ENCODE measurements around the gene IL21.
A peak's percentile ranks its signal among the peaks of the same experiment; 100 is the strongest.

IL21 gene

DNA sequence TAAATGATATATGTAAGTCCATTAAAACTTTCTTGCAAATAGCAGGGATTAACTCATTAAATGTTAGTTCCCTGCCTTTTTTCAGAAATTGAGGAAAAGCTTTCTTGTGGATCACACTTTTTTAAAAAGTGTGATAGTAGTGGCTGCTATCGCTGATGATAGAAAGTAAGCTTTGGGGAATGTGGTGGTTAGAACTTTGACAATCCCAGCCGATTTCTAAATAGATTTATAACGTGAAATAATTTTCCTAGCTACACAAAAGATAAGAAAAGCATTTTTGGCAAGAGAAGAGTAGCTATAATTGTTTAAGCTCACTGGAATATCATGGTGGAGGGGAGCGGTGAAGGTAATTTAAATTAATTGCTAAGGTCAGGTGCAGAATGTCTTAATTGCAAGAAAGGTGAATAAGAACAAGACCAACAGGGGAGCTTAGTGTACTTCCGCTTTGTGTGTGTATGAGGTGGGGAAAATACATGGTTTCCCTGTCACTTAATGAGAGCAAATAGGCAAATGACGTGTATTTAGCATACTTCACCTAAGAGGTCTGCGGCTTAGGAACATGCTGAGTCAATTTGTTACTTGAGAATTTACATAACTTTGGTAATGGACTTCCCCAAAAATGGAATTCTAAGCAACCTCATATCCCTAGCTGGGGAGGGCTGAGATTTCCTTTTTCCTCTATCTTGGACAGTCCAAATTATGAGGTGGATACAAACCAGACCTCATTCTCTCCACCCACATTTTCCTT is 11.7 kb upstream of the IL21 start:
- peak; percentile 64 for DNase-seq

DNA sequence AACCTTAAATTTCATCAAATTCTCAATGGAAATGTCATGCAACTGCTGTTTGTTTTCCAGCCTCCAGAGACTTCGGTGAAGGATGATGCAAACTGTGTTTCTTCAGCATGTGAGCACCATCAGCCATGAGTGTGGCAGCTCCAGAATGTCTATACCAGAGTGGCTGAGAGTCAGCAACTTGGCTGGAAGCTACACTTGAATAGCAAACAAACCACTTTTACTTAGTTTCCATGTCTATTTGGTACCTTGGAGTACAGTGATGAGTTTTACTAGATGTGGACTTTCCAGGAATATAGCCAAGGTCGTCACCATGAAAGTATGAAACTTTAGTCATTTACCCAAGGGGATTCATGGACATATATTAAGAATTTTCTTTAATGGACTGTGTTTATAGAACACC is 4.3 kb upstream of the IL21 start:
- DNase-seq, result no peak

DNA sequence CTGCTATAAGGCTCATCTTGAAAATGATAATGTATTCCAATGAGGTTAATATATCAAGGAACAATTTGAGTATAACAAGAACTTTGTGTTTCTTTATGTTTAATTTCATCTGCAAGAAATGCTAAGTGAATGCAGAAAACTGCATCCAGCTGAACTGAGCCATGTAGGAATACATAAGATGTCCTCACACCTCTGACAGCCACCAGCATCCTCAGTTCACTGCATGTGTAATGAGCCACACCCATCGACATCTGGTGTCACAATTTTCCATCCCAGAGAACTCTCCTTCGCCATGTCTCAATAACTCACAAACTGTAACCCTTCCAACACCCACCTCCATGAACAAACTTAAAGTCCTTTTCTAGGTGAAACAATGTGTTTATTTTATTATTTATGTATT is 3.3 kb upstream of the IL21 start:
- DNase-seq, result peak in 1 of 2 experiments; percentile 22

DNA sequence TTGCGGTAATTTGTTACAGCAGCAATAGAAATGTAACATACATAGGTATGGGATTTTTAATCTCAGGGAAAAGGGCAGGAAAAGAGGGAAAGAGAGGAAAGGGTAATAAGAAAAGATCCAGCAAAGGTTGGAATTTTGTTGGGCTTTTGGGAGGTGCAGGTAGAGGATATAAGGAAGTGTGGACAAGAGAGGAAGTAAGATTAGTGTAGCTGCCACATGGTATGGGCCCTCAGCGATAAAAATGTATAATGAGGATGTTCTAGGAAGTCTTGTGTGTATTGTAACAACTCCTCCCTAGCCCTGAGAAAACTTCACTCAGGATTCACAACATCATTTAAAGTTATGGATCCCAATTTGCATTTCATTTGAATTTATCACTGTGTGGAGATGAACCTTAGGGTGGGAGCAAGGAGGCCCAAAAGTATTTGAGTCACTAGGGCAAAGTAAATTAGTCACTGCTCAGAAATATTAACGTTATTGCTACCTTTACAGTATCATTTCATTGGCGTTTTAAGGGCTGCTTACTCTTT is 2.8 kb upstream of the IL21 start:
- DNase-seq, result peak; percentile 5 to 22

DNA sequence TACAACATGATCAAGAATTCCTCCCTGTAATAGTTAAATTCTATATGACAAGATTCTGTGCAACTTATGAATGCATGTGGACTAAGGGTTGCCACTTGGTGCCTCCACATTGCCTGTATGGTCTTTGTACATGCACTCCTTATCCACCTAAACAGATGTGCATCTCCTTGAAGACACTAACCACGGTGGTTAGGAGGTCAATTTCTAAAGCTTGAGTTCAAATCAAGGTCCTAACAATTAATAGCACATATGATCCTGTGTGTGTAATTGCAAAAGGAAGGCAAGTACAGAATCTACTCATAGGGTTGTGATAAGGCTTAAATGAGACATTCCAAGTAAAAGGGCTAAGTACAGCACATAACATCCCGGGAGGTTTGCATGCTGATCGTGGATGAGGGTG is 1.5 kb upstream of the IL21 start:
- DNase-seq, result no peak

DNA sequence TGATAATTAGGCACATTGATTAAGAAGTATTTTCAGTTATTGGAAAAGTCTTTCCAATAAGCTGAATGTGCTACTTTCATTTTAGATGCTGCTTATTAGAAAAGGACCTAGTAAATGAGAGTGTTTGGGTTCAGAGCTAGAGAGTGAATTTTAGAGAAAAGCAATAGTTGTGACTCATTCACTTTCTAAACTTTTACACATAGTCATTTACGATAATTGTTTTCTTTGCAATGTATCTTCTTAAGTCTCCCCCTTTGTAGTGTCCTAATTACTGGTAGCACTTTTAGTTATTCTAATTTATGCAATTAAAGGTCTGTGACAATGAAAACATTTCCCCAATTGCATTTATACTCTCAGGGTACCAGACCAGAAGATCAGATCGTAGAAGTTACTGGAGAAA is 1.3 kb downstream of the IL21 start:
- no peak for DNase-seq

DNA sequence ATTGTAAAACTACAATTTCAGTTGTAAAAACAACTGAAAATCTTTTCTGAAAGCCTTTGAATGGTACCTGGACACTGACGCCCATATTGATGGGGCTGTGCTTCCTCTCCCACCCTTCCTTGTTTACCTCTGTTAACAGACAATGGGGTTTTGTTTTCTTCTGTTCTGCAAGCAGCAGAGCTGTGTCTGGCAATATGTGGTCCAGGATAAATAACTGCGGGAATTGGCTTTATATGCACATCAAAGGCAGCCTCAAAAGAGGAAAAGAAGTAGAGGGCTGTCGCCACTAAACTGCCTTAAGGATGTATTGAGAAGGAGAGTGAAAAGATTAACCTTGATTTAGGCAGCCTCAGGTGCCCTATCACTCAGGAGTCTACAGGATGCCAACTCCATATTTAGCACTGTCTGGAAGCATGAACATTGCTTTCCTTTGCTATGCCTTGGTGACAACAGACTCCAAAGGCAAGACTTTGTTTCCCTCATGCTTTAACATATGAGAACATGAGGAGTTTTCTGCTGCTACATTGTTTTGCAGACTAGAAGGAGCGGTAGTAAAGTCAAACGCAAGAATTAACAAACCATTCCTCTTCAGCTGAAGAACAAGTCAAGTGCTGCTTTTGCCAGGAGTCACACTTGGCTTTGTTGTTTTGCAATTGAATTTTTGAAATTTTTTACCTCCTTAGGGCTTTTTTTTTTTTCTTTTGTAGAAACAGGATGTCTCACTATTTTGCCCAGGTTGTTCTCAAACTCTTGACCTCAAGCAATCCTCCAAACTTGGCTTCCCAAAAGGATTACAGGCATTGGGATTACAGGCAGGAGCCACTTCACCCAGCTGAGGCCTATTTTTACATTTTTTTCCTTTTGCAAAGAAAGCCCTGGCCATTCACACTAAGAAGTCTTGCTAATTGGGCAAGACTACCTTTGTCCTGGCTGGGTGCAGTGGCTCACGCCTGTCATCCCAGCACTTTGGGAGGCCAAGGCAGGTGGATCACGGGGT is 3.0 kb downstream of the IL21 start:
- peak; percentile 60 to 67 for DNase-seq

DNA sequence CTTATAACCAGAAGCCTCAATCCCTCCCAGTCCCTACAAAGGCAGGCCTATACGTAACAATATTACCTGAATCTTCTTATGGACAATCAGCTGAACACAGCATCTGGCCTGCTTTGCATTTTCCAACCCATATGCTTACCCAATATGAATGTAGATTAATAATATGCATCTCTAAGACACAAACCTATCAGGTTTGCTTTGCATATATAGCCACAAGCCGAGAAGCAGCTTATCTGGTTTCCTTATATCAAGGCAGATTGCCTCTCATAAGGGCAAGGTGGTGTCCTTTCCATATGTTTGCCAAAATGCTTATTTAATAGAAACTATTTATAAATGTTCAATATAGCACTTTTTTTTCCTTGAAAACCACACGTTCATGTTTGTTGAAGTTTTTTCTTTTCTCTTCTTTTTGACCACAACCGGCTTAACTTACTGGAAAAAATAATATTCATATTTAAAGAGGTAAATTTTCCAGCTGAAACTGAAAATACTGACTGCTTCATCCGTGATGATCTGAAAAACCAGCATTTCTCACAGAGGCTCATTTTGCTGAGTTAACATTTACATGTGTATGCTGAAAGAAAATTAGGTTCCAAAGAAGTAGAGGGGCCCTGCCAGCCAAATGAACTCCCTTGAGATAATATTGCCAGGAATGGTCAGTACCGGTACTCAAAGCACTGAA is 3.8 kb downstream of the IL21 start:
- DNase-seq, result peak; percentile 94 to 96

DNA sequence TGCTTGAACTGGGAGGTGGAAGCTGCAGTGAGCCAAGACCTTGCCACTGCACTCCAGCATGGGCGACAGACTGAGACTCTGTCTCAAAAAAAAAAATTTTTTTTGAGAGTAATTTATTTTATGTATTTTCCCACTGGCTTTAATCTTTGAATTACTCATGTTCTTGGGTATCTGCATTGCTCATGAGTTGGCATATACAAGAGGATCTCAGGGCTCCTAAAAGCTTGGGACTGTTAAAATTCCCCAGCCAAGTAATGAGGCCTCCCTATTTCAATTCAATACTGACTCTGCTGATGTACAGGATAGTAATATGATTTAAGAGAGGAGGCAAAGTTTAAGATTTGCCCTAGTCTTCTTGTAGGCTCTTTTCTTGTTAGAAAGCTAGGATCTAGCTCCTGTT is 6.2 kb downstream of the IL21 start:
- no peak for DNase-seq

DNA sequence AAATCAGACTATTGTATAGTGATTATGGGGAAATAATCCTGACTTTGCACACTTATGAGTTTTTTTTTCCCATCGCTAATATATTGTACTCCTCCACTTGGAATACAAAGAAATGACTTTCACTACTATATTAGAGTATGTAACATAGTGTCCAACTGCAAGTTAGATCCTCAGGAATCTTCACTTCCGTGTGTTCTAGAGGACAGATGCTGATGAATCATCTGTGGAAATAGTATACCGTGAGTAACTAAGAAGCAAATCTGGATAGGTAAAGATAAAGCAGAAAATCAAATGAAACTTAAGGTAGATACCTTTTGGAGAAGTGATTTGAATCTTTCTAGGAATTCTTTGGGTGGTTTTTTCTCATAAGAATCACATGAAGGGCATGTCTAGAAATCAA is 8.3 kb downstream of the IL21 start:
- no peak for DNase-seq

DNA sequence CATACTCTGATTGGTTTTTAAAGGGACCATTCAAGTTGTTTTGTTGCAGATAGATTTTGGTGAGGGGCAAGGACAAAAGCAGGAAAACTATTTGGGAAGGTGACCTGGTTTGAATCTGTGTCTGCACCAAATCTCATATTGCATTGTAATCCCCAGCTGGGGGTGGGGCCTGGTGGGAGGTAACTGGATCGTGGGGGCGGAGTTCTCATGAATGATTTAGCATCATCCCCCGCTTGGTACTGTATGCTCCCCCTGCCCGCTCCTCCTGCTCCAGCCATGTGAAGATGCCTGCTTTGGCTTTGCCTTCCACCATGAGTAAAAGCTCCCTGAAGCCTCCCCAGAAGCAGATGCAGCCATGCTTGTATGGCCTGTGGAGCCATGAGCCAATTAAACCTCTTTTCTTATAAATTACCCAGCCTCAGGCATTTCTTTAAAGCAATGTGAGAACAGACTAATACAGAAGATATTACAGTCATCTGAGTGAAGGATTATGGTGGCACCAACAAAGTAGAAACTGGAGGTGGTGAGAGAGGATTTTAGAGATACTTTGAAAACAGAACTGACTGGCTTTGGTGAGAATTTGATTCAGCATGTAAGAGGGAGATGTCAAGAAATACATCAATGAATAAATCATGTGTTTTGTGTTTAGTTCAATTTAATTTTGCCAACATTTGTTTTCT is 14.4 kb downstream of the IL21 start:
- DNase-seq, result no peak

DNA sequence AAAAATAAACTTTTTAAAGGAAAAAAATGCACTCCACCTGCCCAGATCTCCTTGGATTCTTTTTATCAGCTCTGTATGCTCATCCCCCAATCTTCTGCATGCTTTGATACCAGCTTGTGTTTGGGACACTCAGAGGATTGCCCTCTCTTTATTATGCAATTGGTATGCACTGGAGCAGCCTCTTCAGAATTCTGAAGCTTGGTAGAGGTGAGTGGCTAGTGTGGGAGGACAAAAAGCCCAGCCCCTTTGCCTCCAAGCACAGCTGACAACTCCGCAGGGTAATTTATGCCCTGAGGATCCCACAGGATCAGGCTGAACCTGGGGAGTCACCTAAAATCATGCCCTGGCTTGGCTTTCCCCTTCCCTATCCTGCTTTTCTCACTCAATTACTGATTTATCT is 16.7 kb downstream of the IL21 start:
- no peak for DNase-seq

DNA sequence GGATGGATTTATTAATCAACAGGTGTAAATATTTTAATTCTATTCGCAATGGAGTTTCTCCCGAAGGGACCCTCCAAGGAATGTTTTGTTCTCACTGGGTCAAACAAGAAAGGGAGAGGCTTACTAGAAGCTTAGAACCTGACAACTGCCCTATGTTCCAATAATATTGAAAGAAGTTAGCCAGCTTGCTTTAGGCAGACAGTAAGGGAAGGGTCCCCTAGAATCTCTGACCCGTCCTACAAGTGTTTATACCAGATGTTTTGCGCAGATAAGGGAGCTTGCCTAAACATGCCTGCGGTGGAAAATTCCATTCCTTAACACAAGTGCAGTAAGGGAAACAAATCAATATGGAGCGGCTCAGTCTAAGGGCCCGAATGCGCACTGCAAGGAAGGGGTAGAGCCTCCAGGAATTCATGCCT is 17.7 kb downstream of the IL21 start:
- DNase-seq, result peak in 1 of 2 experiments; percentile 2

DNA sequence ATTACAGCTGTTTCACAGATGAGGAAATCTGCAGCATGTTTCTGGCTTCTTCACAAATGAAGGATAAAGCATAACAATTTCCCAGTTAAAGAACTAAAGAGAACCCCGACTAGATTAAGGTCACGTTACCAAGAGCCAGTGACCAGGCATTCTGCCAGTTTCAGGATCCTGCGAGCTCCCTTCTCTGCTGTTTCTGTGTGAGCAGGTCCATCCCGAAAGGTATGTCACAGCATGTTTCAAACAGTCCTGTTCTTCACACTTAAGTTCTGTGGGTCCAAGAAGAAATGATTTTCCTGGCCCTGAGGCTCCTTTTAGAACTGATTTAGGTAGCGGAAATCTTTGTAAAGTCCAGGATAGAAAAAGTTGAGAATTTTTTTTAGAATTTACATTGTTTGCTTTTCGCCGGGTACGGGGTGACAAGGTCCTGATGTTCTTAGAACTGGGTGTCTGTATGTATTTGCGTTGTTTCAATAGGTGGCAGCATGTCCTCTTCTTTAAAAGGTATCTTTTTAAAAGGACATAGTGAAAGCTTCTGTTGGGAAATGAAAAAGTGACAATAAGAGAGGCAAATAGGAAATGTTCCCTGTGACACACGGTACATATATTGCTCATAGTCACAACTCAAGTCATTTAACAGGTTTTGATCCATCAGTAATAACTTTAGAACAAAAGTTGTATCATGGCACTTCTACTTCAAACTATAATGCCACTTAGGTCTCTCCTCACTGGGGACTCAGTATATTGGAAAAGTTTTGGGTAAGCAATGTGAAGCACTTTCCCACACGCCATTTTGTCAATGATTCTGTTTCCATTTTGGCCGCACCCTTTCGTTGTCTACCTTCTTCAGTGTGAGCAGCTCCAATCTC is 18.4 kb downstream of the IL21 start:
- peak; percentile 56 to 68 for DNase-seq

DNA sequence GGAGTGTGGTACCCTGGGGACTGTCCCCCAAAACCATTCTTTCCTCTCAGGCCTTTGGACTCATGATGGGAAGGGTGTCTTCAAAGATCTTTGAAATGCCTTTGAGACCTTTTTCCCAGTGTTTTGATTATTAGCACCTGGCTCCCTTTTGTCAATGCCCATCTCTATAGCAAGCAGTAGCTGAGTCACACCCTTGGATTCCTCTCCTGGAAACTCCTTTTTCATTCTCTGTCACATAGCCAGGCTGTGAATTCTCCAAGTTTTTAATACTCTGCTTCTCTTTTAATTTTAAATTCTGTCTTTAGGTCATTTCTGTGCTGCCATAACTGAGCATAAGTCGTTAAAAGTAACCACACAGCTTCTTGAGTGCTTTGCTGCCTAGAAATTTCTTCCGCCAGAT is 29.7 kb downstream of the IL21 start:
- DNase-seq, result no peak

DNA sequence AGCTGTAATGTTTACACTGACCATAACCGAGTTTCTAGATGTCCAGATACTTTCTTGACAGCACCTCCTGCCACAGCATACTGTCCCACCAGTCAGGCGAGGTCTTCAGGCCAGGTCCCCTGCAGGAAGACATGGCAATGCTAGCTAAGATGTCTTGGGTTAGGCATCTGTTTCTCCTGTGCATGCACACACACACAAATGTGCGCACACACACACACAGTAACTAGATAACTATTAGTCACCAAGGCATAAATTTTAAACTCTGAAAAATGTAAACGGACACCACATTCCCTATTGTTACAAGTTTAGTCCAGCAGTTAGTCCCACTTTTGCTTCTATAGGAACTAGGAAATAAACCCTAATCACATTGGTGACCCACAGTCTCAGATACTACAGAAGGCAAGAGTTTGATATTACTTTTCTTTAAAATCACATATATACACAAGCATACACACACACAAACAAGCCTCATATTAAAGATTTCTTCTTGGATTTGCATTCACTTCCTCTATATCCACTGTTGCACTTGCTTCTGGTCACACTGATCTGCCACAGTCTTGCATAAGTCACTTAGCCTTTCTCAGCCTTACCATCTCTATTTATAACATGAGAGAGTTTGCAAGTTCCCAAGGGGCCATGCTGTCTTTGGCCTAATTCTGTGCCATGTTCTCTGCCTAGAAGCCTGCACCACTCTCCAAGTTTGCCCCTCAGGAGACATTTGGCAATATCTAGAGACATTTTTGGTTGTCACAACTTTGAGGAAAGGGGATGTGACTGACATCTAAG is 32.2 kb downstream of the IL21 start:
- no peak for DNase-seq

DNA sequence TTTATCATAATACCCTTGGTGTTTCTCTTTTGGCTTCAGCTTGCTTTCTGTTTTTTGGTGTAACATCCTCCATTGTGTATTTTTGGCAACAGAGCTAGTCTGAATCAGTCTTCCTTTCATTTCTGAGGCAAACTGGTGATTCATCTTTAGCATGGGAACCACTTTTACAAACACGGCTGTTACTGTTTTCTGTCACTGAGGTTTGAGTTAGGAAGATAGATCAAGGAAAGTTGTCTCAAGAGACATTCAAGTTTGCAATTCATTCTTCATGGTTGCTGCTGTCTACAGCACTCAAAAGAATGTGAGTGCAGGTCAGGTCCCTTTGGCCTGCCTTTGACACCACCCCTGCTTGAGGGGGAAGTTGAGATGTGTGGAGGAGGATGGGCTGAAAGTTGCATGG is 36.3 kb downstream of the IL21 start:
- DNase-seq, result no peak

DNA sequence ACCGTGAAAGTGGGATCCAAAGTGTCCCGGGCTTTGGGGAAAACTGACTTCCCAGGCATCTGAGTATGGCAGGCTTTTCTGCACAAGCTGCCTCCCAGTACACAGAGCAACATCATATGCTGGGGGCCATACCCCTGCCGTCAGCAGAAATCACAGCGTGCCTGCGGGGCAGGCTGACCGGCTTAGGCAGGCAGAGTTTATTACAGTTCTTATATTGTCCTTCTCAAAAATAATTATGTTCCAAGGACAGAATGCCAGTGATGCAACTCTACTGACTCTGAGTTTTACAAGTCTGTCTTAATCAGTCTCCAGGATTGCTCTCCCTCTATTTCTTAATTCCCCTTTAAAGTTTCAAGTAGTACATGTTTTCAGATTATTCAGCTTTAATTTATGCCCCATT is 37.0 kb downstream of the IL21 start:
- DNase-seq, result no peak

DNA sequence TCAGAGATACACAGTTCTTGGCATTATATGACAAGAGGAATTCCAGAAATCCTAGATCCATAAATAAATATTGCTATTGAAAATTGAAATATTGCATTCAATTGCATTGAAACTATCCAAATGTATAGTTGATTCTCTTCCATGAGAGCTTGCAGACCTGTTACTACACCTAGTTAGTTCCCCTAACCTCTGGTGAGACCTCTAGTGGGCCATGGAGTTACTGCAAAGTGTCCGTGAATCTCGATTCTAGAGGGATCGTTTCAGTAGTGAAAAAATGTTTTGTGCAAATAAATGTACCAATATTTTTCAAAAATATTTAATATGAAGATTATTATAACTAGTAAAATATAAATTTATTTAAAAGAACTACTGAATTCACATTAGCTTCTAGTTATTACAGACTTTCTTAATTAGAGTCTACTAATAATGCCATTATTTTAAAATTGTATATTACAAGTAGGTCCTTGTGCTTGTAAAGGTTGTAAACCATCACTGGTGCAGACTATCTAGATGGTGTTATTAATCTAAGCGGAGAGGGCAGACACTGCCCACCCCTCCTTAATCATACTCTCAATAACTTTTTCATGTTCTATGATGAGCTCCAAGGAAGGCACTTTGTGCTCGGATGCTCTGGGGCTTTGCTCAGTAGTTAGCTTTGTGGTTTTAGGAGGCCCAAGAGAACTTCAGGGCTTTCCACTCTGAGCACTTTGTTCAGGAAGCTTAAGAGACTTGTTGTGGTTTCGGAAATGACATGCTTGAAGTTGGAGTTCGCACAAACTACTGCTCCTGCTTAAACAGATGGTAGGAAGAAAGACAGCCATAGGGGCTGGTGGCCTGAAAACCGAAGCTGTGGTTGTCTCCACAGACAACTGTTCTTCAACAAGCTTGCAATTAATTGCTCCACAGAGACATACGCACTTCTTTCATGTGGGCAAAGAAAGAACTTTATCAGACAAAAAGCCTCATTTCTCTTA is 42.8 kb downstream of the IL21 start:
- peak; percentile 23 to 81 for DNase-seq

DNA sequence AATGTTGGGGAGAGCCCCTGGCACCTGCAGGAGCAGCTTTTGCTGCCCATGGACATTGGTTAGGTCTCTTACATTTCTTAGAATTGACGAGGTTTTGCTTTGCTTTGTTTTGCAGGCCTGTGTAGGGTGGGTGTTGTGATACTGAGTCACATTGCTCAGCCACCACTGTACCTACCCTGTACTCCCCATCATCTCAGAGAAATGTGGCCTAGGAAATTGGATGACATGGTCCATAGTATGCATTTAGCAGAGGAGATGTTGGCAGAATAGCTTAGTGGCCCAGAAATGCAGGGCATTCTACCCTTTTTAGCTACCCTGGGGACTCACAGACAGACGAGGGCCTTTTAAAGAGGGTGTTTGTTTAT is 43.7 kb downstream of the IL21 start:
- no peak for DNase-seq

Measured in NCI-H526 (cell line).